A549 treated with RU486 at 1 μM for 4 hours (cell line): ENCODE data around the gene PTPN1. TPM values are rescaled to one million over a fixed set of nuclear protein-coding genes. Genes with fewer than 3 reads are reported as not detected.

Experiments used
- total RNA-seq: library from RNA; stranded (reverse); fragments of 200-300 nt; extraction: Qiagen RNA extraction; gene quantifications from 5 replicates; pipeline ENCODE4 v1.2.3, GENCODE V29; 2022; ENCODE audit warnings: low read depth

Gene PTPN1
- total RNA-seq, result 31.8 to 38.3 TPM (median 37.4 TPM) in 5 replicates

GRCh38 chr20:50509923-50510705, at the start of gene PTPN1:
TSS of gene PTPN1 (plus strand) at chr20:50510383. CDS start at chr20:50510528, 145 bp downstream.

Other genes starting within 250 kb of the PTPN1 start
- gene RIPOR3, start 181.2 kb downstream of the PTPN1 start, total RNA-seq, result 0.05 to 0.10 TPM (median 0.06 TPM) in 3 of 5 replicates, not detected in the others
- gene PARD6B, start 221.2 kb downstream of the PTPN1 start, total RNA-seq, result 1.6 to 3.1 TPM (median 2.4 TPM) in 5 replicates